Body of pancreas (tissue), 4 donors: ENCODE data around the gene C14orf132. TPM values are rescaled to one million over a fixed set of nuclear protein-coding genes. Genes with fewer than 3 reads are reported as not detected.

Experiments
- ATAC-seq: fragments of 150-250 bp; one replicate; pipeline ENCODE4 v1.9.1; 2016
- DNase-seq, 4 donors: peaks; one replicate each; pipeline ENCODE4 v3.0.0-alpha.2; 2019
- H3K27ac ChIP-seq, 4 donors: fragments of 200-600 bp; sonication (generic); 1 replicate in 3 of 4; 2 replicates in 1 of 4; pipeline versions ENCODE4 v1.5.1 to v1.6.1; 2016 to 2019; ENCODE audit warnings: mild to moderate bottlenecking in 1 of 4, mixed read lengths in 1 of 4, moderate library complexity in 1 of 4
- H3K27me3 ChIP-seq, 2 donors: fragments of 200-600 bp; sonication (generic); one replicate each; pipeline ENCODE4 v1.6.0; 2016; ENCODE audit warnings: mild to moderate bottlenecking in 1 of 2
- H3K36me3 ChIP-seq, 2 donors: fragments of 200-600 bp; sonication (generic); replicated peaks in 1 of 2; 2 replicates each; pipeline ENCODE4 v1.5.1; 2016; ENCODE audit warnings: low read depth in 2 of 2; ENCODE audit not compliant: insufficient read depth in 1 of 2
- H3K4me1 ChIP-seq: fragments of 200-600 bp; sonication (generic); one replicate; pipeline ENCODE4 v1.6.0; 2016
- H3K4me3 ChIP-seq, 2 donors: fragments of 200-600 bp; sonication (generic); 1 replicate in 1 of 2; 2 replicates in 1 of 2; pipeline ENCODE4 v1.5.1; 2016 to 2019
- H3K9me3 ChIP-seq, 3 donors: fragments of 200-600 bp; sonication (generic); 1 replicate in 2 of 3; 2 replicates in 1 of 3; pipeline ENCODE4 v1.5.1; 2016
- POLR2A ChIP-seq, 3 donors: fragments of 450-650 bp; IDR thresholded peaks; one replicate each; pipeline ENCODE4 v1.6.1; 2016; ENCODE audit warnings: antibody characterized with exemption in 3 of 3, mild to moderate bottlenecking in 2 of 3
- WGBS, 2 donors: methylation state at CpG; one replicate each; pipeline ENCODE4 v1.1.5; 2017; 5-methylcytosine and 5-hydroxymethylcytosine counted together
- intact Hi-C: fragments of 100-400 bp; cut with DNase I; formaldehyde crosslinking; loops from one replicate; pipeline ENCODE4 v1.15.1; 2023
- total RNA-seq, 2 donors: library from RNA; depleted of rRNA; stranded (reverse); fragments of >200 nt; gene quantifications; one replicate each; pipeline ENCODE4 v1.1.0, GENCODE V29; 2016
- TF ChIP-seq, protein P1 (sequence below), 7 experiments: fragments of 450-650 bp in 4 of 7; fragments of 200-600 bp in 3 of 7; sonication (generic) in 3 of 7; IDR thresholded peaks; one replicate each; pipeline ENCODE4 v1.5.1; 2016 to 2019; ENCODE audit warnings: antibody characterized with exemption in 7 of 7

The C14orf132 gene
- total RNA-seq, 2 donors from 2014 or later = 4.4 to 4.6 TPM

GRCh38 chr14:96014176-96014575 is 25.0 kb upstream of the C14orf132 start:
- intact Hi-C loops = no loop called here
- Histone ChIP-seq H3K4me1 (no peaks in the 10 kb centered on the region), H3K27ac (no peak overlapping the region), H3K9me3 (peaks cover 0 to 14% (median 0%) of the 10 kb centered on the region in 3 donors), H3K4me3 (no peak overlapping the region), H3K36me3 (no peaks in the 10 kb centered on the region), H3K27me3 (no peaks in the 10 kb centered on the region)
- ATAC-seq (no peak), DNase-seq (no peak)
- TF ChIP-seq, protein P1, sequence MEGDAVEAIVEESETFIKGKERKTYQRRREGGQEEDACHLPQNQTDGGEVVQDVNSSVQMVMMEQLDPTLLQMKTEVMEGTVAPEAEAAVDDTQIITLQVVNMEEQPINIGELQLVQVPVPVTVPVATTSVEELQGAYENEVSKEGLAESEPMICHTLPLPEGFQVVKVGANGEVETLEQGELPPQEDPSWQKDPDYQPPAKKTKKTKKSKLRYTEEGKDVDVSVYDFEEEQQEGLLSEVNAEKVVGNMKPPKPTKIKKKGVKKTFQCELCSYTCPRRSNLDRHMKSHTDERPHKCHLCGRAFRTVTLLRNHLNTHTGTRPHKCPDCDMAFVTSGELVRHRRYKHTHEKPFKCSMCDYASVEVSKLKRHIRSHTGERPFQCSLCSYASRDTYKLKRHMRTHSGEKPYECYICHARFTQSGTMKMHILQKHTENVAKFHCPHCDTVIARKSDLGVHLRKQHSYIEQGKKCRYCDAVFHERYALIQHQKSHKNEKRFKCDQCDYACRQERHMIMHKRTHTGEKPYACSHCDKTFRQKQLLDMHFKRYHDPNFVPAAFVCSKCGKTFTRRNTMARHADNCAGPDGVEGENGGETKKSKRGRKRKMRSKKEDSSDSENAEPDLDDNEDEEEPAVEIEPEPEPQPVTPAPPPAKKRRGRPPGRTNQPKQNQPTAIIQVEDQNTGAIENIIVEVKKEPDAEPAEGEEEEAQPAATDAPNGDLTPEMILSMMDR (IDR thresholded peaks at IDR 0.05) = no peak
- no peak for TF ChIP-seq POLR2A (IDR thresholded peaks at IDR 0.05)
- 64 to 78% methylated on average over 3 of the region's 3 CpGs for WGBS, 2 donors

DNA sequence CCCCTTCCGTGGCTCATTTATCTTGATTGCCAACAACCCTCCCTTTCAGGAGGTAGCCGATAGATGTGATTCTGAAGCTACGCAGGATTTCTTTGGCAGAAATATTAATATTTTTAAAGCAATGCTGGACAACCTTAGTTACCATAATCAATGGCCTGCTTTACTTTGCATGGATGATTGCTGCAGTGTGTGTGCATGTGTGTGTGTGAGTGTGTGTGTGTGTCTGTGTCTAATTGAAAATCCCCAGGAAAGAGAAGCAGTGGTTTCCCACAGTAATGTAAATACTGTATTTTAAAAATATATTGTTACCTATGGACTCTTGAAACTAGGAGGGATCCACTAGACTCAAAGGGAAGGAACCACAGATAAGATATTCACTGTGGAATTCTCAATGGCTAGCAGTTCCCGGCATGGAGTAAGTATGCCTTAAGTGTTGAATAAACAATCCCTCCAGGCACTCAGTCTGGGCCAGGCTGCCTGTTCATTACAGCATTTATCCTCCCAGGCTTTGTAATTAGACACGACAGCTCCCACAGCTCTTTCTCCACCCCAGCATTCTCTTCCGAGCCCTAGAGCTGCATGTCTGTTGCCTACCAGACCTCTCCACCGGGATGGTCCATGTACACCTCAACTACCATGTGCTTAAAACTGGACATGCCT is 22.5 kb upstream of the C14orf132 start:
- intact Hi-C loops = no loop called here
- no peaks in the 10 kb centered on the region for H3K36me3 ChIP-seq
- H3K27ac ChIP-seq = no peak overlapping the region
- no peaks in the 10 kb centered on the region for H3K4me1 ChIP-seq
- H3K9me3 ChIP-seq = peaks cover 0 to 2% (median 0%) of the 10 kb centered on the region in 3 donors
- no peaks in the 10 kb centered on the region for H3K27me3 ChIP-seq
- ATAC-seq = no peak
- 40 to 42% methylated on average over 7 of the region's 7 CpGs for WGBS, 2 donors
- no peak for DNase-seq
- no peak overlapping the region for H3K4me3 ChIP-seq
- TF ChIP-seq, protein P1 (IDR thresholded peaks at IDR 0.05) = no peak
- TF ChIP-seq POLR2A (IDR thresholded peaks at IDR 0.05) = no peak

DNA sequence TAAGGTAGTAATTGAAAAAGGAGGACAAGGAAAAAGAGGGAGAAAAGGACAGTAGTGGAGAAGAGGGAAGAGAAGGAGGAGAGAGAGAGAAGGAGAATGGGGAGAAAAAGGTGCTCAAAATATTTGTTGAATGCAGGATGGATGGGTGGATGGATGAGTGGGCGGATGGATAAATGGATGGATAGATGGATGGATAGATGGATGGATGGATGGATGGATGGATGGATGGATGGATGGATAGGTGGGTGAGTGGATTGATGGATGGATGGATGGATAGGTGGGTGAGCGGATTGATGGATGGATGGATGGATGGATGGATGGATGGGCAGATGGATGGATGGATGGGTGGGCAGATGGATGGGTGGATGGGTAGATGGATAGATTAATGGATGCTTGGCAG is 21.3 kb upstream of the C14orf132 start:
- ATAC-seq = no peak
- DNase-seq = no peak
- Histone ChIP-seq H3K4me1 (no peaks in the 10 kb centered on the region), H3K9me3 (no peaks in the 10 kb centered on the region), H3K36me3 (no peaks in the 10 kb centered on the region), H3K4me3 (no peak overlapping the region), H3K27me3 (no peaks in the 10 kb centered on the region), H3K27ac (no peak overlapping the region)
- intact Hi-C loops = no loop called here
- 67 to 82% methylated on average over 2 of the region's 2 CpGs for WGBS, 2 donors
- TF ChIP-seq, protein P1 (IDR thresholded peaks at IDR 0.05) = no peak
- TF ChIP-seq POLR2A (IDR thresholded peaks at IDR 0.05) = no peak

GRCh38 chr14:96027431-96028355 is 11.5 kb upstream of the C14orf132 start:
- Histone ChIP-seq H3K27me3 (no peaks in the 10 kb centered on the region), H3K9me3 (no peaks in the 10 kb centered on the region), H3K4me1 (no peaks in the 10 kb centered on the region), H3K4me3 (no peak overlapping the region), H3K27ac (no peak overlapping the region), H3K36me3 (no peaks in the 10 kb centered on the region)
- 32 to 41% methylated on average over 8 of the region's 8 CpGs for WGBS, 2 donors
- intact Hi-C loops = no loop called here
- ATAC-seq = no peak
- no peak for DNase-seq
- TF ChIP-seq, protein P1 (IDR thresholded peaks at IDR 0.05) = no peak
- TF ChIP-seq POLR2A (IDR thresholded peaks at IDR 0.05) = no peak
